GM13977 (cell line): ENCODE results near the gene E2F7.

Source experiments
- DNase-seq: peaks from one replicate; pipeline ENCODE4 v3.0.0; 2012; ENCODE audit warnings: low spot score
- in situ Hi-C: fragments of 300-500 bp; cut with MboI; formaldehyde crosslinking; loops from one replicate; pipeline ENCODE4 v1.12.0; 2022; ENCODE audit warnings: low sequenced_read_pairs, low pct_unique_long_range_greater_than_20kb, mixed read lengths, inconsistent platforms; ENCODE audit not compliant: unreplicated experiment
- TF ChIP-seq, protein P1 (sequence below): IDR thresholded peaks from 2 replicates; pipeline ENCODE4 v1.5.1; 2012; ENCODE audit warnings: mild to moderate bottlenecking, control low read depth; ENCODE audit not compliant: insufficient read depth; ENCODE audit errors: extremely low read depth, missing control alignments

The E2F7 gene

DNA sequence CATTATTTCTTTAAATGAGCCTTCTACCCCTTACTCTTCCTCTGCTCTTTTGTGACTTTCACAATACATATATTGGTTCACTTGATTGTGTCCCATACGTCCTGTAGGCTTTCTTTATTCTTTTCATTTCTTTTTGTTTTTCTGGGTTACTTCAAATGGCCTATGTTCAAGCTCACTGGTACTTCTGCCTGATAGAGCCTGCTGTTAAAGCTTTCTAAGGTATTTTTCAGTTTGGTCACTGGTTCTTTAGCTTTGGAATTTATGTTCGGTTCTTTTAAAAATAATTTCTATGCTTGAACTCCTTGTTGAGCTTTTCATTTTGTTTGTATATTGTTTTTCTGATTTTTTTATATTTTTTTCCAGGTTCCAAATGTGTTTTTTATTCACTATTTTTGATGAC lies 81.9 kb downstream of the E2F7 start:
- in situ Hi-C loops: no loop called here
- no peak for DNase-seq
- TF ChIP-seq, protein P1, sequence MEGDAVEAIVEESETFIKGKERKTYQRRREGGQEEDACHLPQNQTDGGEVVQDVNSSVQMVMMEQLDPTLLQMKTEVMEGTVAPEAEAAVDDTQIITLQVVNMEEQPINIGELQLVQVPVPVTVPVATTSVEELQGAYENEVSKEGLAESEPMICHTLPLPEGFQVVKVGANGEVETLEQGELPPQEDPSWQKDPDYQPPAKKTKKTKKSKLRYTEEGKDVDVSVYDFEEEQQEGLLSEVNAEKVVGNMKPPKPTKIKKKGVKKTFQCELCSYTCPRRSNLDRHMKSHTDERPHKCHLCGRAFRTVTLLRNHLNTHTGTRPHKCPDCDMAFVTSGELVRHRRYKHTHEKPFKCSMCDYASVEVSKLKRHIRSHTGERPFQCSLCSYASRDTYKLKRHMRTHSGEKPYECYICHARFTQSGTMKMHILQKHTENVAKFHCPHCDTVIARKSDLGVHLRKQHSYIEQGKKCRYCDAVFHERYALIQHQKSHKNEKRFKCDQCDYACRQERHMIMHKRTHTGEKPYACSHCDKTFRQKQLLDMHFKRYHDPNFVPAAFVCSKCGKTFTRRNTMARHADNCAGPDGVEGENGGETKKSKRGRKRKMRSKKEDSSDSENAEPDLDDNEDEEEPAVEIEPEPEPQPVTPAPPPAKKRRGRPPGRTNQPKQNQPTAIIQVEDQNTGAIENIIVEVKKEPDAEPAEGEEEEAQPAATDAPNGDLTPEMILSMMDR: no peak

DNA sequence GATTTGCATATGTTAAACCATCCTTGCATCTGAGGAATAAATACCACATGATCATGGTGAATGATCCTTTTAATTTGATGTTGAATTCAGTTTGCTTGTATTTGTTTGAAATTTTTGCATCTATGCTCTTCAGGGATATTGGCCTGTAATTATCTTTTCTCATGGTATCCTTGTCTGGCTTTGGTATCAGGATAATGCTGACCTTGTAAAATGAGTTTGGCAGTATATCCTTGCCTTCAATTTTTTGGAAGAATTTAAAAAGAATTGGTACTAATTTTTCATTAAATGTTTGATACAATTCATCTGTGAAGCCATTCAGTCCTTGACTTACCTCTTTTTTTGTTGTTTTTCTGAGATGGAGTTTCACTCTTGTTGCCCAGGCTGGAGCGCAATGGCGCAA lies 85.2 kb downstream of the E2F7 start:
- TF ChIP-seq, protein P1: no peak
- in situ Hi-C loops: no loop called here
- no peak for DNase-seq

DNA sequence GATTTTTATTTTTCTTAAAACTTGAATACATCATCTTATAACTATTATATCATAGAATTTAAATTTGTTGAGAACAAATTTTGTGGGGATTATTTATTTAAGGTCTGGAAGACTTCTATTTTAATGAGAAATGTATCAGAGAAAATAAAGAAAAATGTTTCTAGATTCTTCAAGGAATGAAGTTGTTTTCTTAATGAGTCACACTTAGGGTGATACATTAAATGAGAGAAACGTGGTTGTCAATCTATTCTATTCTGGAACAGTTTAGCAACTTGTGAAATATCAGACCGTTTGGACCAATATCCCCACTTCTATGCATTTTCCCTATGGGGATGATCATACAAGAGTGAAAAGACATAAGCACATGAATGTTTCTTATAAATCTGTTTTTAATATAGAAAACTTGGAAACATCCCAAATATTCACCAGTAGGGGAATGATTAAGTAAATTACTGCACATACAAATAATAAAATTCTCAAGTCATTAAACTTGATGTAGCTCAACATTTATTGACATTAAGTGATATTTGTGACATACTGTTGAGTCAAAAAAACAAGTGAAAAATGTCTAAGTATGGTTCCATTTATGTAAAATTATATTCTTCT lies 88.5 kb downstream of the E2F7 start:
- in situ Hi-C loops: no loop called here
- TF ChIP-seq, protein P1: no peak
- no peak for DNase-seq
